Lung (tissue), 12 donors: Measurements from ENCODE around the gene ZNF775. TPM values are rescaled to one million over a fixed set of nuclear protein-coding genes. Genes with fewer than 3 reads are reported as not detected.

Source experiments
- ATAC-seq: fragments of 200-7000 bp; cut with Tn5 transposase; one replicate; pipeline ENCODE4 v1.9.1; 2020; ENCODE audit warnings: moderate number of reproducible peaks; ENCODE audit not compliant: insufficient read depth, low FRiP score
- DNase-seq, 3 donors: peaks; one replicate each; pipeline ENCODE4 v3.0.0-alpha.2; 2013 to 2017
- H3K27ac ChIP-seq, 2 donors: one replicate each; pipeline ENCODE4 v1.5.1; 2013; ENCODE audit warnings: mild to moderate bottlenecking in 2 of 2, moderate library complexity in 2 of 2, control low read depth in 1 of 2, inconsistent platforms in 1 of 2, low read depth in 1 of 2, low read length in 1 of 2
- H3K27me3 ChIP-seq, 3 donors: one replicate each; pipeline ENCODE4 v1.5.1; 2013; ENCODE audit warnings: low read length in 2 of 3; ENCODE audit not compliant: control insufficient read depth in 3 of 3, insufficient read depth in 3 of 3
- H3K36me3 ChIP-seq, 4 donors: one replicate each; pipeline ENCODE4 v1.5.1; 2013; ENCODE audit warnings: low read length in 4 of 4, mild to moderate bottlenecking in 1 of 4, moderate library complexity in 1 of 4; ENCODE audit not compliant: control insufficient read depth in 4 of 4, insufficient read depth in 4 of 4
- H3K4me1 ChIP-seq, 5 donors: one replicate each; pipeline ENCODE4 v1.5.1; 2013; ENCODE audit warnings: low read length in 5 of 5, mild to moderate bottlenecking in 2 of 5, moderate library complexity in 1 of 5; ENCODE audit not compliant: control insufficient read depth in 5 of 5, insufficient read depth in 5 of 5
- H3K4me3 ChIP-seq: one replicate; pipeline ENCODE4 v1.5.1; 2013; ENCODE audit warnings: mild to moderate bottlenecking, control low read depth, moderate library complexity
- H3K9ac ChIP-seq, 2 donors: one replicate each; pipeline ENCODE4 v1.5.1; 2013; ENCODE audit warnings: low read length in 2 of 2, control low read depth in 1 of 2; ENCODE audit not compliant: insufficient read depth in 1 of 2
- H3K9me3 ChIP-seq, 4 donors: one replicate each; pipeline ENCODE4 v1.5.1; 2013; ENCODE audit warnings: low read length in 3 of 4, mild to moderate bottlenecking in 1 of 4, moderate library complexity in 1 of 4; ENCODE audit not compliant: control insufficient read depth in 4 of 4, insufficient read depth in 3 of 4
- WGBS, 2 donors: extraction: QIAGEN DNeasy Blood & Tissue Kit; methylation state at CpG; one replicate each; pipeline ENCODE4 v1.1.7; 2013; 5-methylcytosine and 5-hydroxymethylcytosine counted together
- polyA plus RNA-seq, 2 donors: library from polyadenylated mRNA; stranded (reverse); fragments of 200-250 nt; gene quantifications; one replicate each; pipeline ENCODE4 v1.2.1, GENCODE V29; 2013
- total RNA-seq, 2 donors: library from RNA; depleted of rRNA in 1 of 2; stranded (reverse); fragments of >200 nt in 1 of 2; gene quantifications; one replicate each; pipeline ENCODE4 v1.2.1, GENCODE V29; 2014 to 2021
- TF ChIP-seq, protein P1 (sequence below): IDR thresholded peaks from 2 replicates; pipeline ENCODE4 v1.5.1; 2012; ENCODE audit warnings: mild to moderate bottlenecking; ENCODE audit errors: control extremely low read depth, extremely low read depth
- donor health status: control.
- donor health status: control.
- donor health status: Bipolar disorder and iron deficiency.
- donor health status: healthy.
- donor health status: DM: yes; HTN: yes; CAD: no.

Gene ZNF775
- total and polyA plus RNA-seq, 4 donors, result 1.4 to 5.4 (median 3.8) TPM

GRCh38 chr7:150357771-150358427 lies 21.2 kb upstream of the ZNF775 start:
- Histone ChIP-seq H3K9ac (no peak overlapping the region), H3K4me3 (no peak overlapping the region), H3K36me3 (no peaks in the 10 kb centered on the region), H3K9me3 (no peaks in the 10 kb centered on the region), H3K27ac (no peak overlapping the region), H3K4me1 (no peaks in the 10 kb centered on the region), H3K27me3 (no peaks in the 10 kb centered on the region)
- 73 to 78% methylated on average over 13 of the region's 13 CpGs for WGBS, 2 donors
- TF ChIP-seq, protein P1, sequence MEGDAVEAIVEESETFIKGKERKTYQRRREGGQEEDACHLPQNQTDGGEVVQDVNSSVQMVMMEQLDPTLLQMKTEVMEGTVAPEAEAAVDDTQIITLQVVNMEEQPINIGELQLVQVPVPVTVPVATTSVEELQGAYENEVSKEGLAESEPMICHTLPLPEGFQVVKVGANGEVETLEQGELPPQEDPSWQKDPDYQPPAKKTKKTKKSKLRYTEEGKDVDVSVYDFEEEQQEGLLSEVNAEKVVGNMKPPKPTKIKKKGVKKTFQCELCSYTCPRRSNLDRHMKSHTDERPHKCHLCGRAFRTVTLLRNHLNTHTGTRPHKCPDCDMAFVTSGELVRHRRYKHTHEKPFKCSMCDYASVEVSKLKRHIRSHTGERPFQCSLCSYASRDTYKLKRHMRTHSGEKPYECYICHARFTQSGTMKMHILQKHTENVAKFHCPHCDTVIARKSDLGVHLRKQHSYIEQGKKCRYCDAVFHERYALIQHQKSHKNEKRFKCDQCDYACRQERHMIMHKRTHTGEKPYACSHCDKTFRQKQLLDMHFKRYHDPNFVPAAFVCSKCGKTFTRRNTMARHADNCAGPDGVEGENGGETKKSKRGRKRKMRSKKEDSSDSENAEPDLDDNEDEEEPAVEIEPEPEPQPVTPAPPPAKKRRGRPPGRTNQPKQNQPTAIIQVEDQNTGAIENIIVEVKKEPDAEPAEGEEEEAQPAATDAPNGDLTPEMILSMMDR, result no peak
- DNase-seq, result no peak
- no peak for ATAC-seq

GRCh38 chr7:150358433-150358832 lies 20.7 kb upstream of the ZNF775 start:
- DNase-seq, result no peak
- Histone ChIP-seq H3K9ac (no peak overlapping the region), H3K4me1 (no peaks in the 10 kb centered on the region), H3K27me3 (no peaks in the 10 kb centered on the region), H3K36me3 (no peaks in the 10 kb centered on the region), H3K4me3 (no peak overlapping the region), H3K9me3 (no peaks in the 10 kb centered on the region), H3K27ac (no peak overlapping the region)
- ATAC-seq, result no peak
- TF ChIP-seq, protein P1, result no peak
- 97 to 98% methylated on average over 4 of the region's 4 CpGs for WGBS, 2 donors

DNA sequence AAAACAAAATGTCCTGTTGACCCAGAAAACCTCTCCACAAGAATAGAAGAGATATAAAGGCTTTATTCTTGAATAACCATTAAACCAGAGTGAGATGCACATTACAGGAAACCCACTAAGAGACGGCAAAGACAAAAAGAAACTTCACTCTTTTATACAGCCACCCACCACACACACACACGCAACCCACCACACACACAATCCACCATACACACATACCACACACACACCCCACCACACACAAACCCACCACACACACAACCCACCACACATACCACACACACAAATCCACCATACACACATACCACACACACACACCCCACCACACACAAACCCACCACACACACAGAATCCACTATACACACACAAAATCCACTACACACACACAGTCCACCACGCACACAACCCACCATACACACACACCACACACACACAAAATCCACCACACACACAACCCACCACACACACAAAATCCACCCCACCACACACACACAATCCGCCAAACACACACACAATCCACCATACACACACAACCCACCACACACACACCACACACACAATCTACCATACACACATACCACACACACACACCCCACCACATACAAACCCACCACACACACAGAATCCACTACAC lies 20.0 kb upstream of the ZNF775 start:
- no peak overlapping the region for H3K4me3 ChIP-seq
- no peaks in the 10 kb centered on the region for H3K4me1 ChIP-seq
- no peaks in the 10 kb centered on the region for H3K36me3 ChIP-seq
- ATAC-seq (no peak), DNase-seq (no peak)
- TF ChIP-seq, protein P1, result no peak
- H3K9ac ChIP-seq, result no peak overlapping the region
- H3K27me3 ChIP-seq, result no peaks in the 10 kb centered on the region
- WGBS, 2 donors, result 87% methylated on average over 4 of the region's 4 CpGs
- H3K27ac ChIP-seq, result no peak overlapping the region
- H3K9me3 ChIP-seq, result no peaks in the 10 kb centered on the region
